ENCODE measurements around the gene GSC2.

Gene GSC2

DNA sequence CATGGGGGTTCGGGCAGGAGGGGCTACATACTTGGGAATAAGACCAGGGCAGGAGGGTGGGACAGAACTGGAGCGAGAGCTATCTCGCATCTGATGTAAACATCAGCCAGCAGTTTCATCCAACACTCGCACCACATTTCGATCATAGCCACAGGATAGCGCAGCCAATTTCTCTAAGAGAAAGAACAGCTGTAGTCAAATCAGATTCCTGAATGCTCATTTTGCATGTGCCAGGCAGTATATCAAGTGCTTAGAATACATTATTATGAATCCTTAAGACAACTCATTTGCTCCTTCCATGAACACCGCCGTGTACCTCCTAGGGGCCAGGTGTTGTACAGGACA is 42.4 kb downstream of the GSC2 start:
- no peak for DNase-seq (ENCODE audit: low read depth)
- TF ChIP-seq, protein P1, sequence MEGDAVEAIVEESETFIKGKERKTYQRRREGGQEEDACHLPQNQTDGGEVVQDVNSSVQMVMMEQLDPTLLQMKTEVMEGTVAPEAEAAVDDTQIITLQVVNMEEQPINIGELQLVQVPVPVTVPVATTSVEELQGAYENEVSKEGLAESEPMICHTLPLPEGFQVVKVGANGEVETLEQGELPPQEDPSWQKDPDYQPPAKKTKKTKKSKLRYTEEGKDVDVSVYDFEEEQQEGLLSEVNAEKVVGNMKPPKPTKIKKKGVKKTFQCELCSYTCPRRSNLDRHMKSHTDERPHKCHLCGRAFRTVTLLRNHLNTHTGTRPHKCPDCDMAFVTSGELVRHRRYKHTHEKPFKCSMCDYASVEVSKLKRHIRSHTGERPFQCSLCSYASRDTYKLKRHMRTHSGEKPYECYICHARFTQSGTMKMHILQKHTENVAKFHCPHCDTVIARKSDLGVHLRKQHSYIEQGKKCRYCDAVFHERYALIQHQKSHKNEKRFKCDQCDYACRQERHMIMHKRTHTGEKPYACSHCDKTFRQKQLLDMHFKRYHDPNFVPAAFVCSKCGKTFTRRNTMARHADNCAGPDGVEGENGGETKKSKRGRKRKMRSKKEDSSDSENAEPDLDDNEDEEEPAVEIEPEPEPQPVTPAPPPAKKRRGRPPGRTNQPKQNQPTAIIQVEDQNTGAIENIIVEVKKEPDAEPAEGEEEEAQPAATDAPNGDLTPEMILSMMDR (conservative IDR thresholded peaks at IDR 0.05; ENCODE audit: low read depth, low read length), result no peak
- H3K4me3 ChIP-seq (ENCODE audit: low read length), result no peak overlapping the region

DNA sequence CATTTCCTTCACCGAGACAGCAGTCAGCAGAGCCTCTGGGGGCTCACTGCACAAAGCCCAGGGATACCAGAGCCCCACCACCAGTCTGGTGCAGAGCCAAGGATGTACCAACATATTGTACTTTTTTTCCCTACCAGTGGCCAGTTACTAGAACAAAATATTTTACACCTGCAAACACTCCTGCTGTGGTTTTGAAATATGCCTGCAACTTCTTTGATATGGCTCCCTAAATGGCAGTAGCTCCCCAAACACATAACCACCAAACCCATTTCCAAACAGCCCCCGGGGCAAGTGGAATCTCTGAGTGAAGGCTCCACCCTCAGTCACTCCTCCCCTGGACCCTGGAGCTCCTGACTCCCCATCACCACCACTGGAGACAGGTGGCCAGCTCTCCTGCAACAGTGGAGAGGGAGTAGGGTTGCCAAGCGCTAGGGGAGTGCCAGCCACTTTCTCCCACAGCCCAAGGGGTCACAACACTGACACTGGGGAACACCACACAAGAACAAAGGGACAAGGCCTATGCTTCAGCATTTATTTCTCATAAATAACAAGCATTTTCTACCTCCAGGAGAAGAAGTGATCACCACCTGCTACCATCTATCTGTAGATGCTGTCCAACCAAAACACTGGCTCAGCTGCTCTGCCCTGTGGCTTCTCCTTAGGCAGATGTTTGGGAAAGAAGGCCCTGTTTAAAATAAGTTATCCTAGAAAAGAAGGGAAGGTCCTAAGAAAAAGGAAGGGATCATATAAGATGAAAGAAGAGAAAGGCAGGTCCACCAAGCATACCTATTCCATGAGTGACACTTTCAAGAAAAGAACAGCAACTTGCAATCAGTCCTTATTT is 43.0 kb downstream of the GSC2 start:
- DNase-seq (ENCODE audit: low read depth), result no peak
- TF ChIP-seq, protein P1 (conservative IDR thresholded peaks at IDR 0.05; ENCODE audit: low read depth, low read length), result no peak
- no peak overlapping the region for H3K4me3 ChIP-seq (ENCODE audit: low read length)

DNA sequence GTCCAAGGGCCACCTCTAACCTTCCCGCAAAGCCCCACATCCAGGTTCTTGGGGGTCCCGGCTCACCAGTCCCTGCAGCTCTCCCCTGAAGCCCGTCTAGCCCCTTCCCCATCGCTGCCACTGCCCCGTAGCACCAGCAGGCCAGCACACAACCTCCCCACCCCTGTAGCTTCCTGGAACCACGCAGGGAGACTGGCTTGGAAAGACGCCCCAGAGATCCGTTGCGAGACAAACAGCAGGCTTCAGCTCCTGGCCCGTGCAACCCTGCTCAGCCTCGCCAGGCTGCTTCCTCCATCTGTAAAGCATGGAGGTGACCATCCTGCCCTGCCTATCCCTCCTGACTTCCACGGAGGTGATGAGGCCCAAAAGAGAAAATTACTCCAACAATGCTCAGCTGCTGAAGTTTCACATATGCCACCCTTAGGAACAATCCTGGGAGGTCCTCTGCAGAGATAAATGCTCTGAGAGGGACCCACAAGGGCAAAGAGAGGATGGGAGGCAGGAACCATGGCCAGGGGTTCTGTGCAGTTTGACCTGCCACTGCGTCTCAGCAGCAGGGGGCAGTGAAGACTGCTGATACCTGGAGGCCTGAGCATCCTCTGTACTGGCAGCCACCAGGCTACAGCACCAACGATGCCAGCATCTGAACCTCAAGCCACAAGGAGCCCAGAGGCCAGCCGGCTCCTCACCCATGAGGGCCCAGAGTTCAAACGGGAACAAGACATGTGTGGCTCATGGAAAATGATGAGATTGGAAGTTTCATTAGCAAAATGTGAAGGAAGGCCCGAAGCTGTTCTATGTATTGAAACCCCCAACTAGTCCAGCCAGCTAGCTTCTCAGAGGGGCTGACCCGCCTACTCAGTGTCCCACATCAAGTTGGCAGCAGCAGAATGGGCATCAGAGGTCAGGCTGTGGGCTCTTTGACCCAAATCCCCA is 44.0 kb downstream of the GSC2 start:
- TF ChIP-seq, protein P1 (conservative IDR thresholded peaks at IDR 0.05; ENCODE audit: low read depth, low read length), result peak; percentile 35
- no peak for DNase-seq (ENCODE audit: low read depth)
- H3K4me3 ChIP-seq (ENCODE audit: low read length), result no peak overlapping the region

DNA sequence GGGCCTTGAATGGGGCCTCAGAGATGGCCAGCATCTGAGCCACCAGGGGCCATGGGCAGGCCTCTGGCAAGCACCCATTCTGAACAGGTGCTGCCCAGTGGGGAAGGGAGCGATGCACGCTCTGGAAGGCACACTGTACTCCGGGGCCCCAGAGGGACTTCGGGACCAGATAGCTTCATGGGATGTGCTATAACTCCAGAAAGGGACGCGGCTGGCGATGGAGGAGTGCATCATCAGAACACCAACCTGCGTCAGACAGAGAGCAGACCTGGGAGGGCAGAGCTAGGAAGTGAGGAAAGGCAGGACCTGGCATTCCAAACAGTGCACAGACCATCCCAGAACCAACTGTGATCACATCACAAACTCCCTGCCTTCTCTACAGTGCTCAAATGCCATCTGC is 44.6 kb downstream of the GSC2 start:
- no peak overlapping the region for H3K4me3 ChIP-seq (ENCODE audit: low read length)
- no peak for DNase-seq (ENCODE audit: low read depth)
- TF ChIP-seq, protein P1 (conservative IDR thresholded peaks at IDR 0.05; ENCODE audit: low read depth, low read length), result no peak

DNA sequence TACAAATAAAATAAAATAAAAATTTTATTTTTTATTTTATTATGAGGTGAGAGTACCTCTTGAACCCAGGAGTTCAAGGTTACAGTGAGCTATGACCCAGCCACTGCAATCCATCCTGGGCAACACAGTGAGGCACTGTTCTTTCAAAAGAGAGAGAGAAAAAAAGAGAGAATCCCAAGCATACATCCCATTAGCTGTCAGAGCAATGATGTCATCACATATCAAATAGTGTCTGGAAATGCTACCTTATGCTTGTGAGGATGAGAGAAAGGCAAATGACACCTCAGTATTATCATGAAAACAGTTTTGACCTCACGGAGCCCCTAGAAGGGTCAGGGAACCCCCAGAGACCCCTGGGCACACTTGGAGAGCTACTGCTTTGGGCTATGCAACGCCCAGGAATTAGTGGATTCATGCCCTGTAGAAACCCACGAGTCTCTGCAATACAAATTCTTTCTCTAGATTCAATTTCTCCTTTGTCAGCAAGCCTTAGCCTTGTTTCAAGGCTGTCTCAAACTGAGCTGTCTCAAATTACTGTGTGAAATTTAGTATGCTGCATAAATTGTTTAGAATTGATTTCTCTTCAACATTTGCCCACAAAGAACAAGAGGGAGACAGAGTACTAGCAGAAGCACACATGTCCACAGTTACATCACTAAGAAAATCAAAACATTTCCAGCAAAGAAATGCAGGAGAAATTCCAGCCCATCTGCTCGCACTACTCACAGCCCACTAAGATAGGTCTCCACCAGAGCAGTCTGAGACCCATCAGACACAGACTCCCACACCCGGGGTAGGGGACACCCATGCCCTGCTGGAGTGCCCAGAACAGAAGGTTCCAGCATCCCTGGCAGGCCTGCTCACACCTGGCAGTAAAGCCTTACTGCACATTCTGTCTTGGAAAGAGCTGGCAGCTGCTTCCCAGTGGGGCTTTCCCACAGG is 45.9 kb downstream of the GSC2 start:
- TF ChIP-seq, protein P1 (conservative IDR thresholded peaks at IDR 0.05; ENCODE audit: low read depth, low read length), result no peak
- DNase-seq (ENCODE audit: low read depth), result no peak

DNA sequence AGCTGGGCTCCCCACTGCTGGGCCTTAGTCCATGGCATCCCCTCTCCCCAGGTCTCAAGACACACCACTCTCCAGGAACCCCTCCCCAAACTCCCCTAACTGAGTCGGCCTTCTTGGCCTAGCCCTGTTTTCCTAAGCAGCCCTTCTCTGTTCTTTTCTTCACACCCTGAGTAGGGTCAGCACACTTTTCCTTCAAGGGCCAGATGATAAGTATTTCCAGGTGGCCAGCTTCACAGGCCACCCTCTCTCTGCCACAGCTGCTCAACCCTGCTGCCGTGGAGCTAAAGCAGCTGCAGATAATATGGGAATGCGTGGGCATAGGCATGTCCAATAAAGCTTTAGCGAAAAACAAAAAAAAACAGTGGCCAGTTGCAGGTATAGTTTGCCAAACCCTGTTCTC is 51.9 kb downstream of the GSC2 start:
- TF ChIP-seq, protein P1 (conservative IDR thresholded peaks at IDR 0.05; ENCODE audit: low read depth, low read length), result no peak
- H3K4me3 ChIP-seq (ENCODE audit: low read length), result no peak overlapping the region
- DNase-seq (ENCODE audit: low read depth), result no peak

More for the DNA sequence above, 45.9 kb downstream of the GSC2 start:
- H3K4me3 ChIP-seq (ENCODE audit: low read length), result no peak overlapping the region
